Measurements from ENCODE around the gene ZNF862. TPM values are rescaled to one million over a fixed set of nuclear protein-coding genes. Genes with fewer than 3 reads are reported as not detected.

ZNF862 gene
- total RNA-seq, 1 donor from 2014 or later: 14.2 TPM

Other genes starting within 250 kb of the ZNF862 start
- gene ZNF467, start 64.8 kb upstream of the ZNF862 start, total RNA-seq: 2.5 and 5.3 TPM in 2 replicates
- gene ATP6V0E2, start 35.6 kb downstream of the ZNF862 start, total RNA-seq: 22.3 and 26.6 TPM in 2 replicates

Measured in myocyte (in vitro differentiated cells).